GM12878 (cell line): ENCODE results near the gene PNMA8C. TPM values are rescaled to one million over a fixed set of nuclear protein-coding genes. Genes with fewer than 3 reads are reported as not detected.

Source experiments
- ATAC-seq: fragments of 200-7000 bp; cut with Tn5 transposase; 3 replicates; pipeline ENCODE4 v1.9.1; 2020; ENCODE audit warnings: mild to moderate bottlenecking, moderate library complexity
- BruUV-seq: library from RNA; stranded (reverse); fragments of 400-500 nt; replicated peaks from 2 replicates; lab custom pipeline; 2021; lab: Mats Ljungman, UMichigan
- CTCF ChIA-PET: fragments of 300-600 bp; sonication (Branson Sonifier 250); formaldehyde crosslinking; extraction: SDS; loops from one replicate; lab custom pipeline; 2021; ENCODE audit warnings: inconsistent platforms; lab: Yijun Ruan, JAX
- POLR2A ChIA-PET: fragments of 350-600 bp; formaldehyde crosslinking; extraction: SDS; loops from one replicate; lab custom pipeline; 2021; ENCODE audit warnings: inconsistent platforms; lab: Charles Lee
- RAD21 ChIA-PET: fragments of 300-600 bp; sonication (Branson Sonifier 250); formaldehyde crosslinking; loops from one replicate; lab custom pipeline; 2023; ENCODE audit warnings: antibody characterized with exemption; ENCODE audit not compliant: unreplicated experiment; lab: Charles Lee
- SMC1A ChIA-PET: fragments of 300-600 bp; sonication (Branson Sonifier 250); formaldehyde crosslinking; loops from one replicate; lab custom pipeline; 2023; ENCODE audit not compliant: unreplicated experiment, uncharacterized antibody; lab: Charles Lee
- DNase-seq: peaks from one replicate; pipeline ENCODE4 v3.0.0-alpha.2; 2011; ENCODE audit warnings: low read depth, low spot score
- FAIRE-seq: peaks from 3 replicates; lab custom pipeline; 2011; peaks lifted over from hg19 to GRCh38; lab: Jason Lieb, UNC
- H2AFZ ChIP-seq: 2 replicates; pipeline ENCODE4 v1.6.0; 2011; ENCODE audit warnings: low read depth, low read length, control low read depth; ENCODE audit not compliant: control insufficient read depth
- H3K27ac ChIP-seq: 2 replicates; pipeline ENCODE4 v1.5.1; 2011; ENCODE audit warnings: control low read depth; ENCODE audit not compliant: control insufficient read depth, insufficient read depth
- H3K27me3 ChIP-seq, 2 experiments: replicated peaks in 1 of 2; 2 replicates each; pipeline versions ENCODE4 v1.6.0 to v1.6.1; 2011; ENCODE audit warnings: low read length in 1 of 2; ENCODE audit not compliant: control insufficient read depth in 2 of 2, insufficient read depth in 2 of 2
- H3K36me3 ChIP-seq, 2 experiments: 2 replicates each; pipeline ENCODE4 v1.5.1; 2011; ENCODE audit warnings: low read length in 1 of 2; ENCODE audit not compliant: control insufficient read depth in 2 of 2, insufficient read depth in 2 of 2
- H3K4me1 ChIP-seq: 2 replicates; pipeline ENCODE4 v1.6.1; 2011; ENCODE audit warnings: mild to moderate bottlenecking, low read length, moderate library complexity, mixed read lengths; ENCODE audit not compliant: control insufficient read depth, insufficient read depth
- H3K4me2 ChIP-seq: 2 replicates; pipeline ENCODE4 v1.6.0; 2011; ENCODE audit warnings: control low read depth; ENCODE audit not compliant: control insufficient read depth, insufficient read depth
- H3K4me3 ChIP-seq: fragments of 200-600 bp; sonication (generic); 2 replicates; pipeline ENCODE4 v1.5.1; 2016
- H3K79me2 ChIP-seq: 2 replicates; pipeline ENCODE4 v1.6.0; 2011; ENCODE audit warnings: low read length; ENCODE audit not compliant: control insufficient read depth, insufficient read depth
- H3K9ac ChIP-seq: 2 replicates; pipeline ENCODE4 v1.8.0; 2011; ENCODE audit warnings: low read length, control low read depth, mixed read lengths; ENCODE audit not compliant: control insufficient read depth, insufficient read depth
- H3K9me3 ChIP-seq: replicated peaks from 3 replicates; pipeline ENCODE4 v1.5.1; 2011; ENCODE audit warnings: mild to moderate bottlenecking, low read length; ENCODE audit not compliant: control insufficient read depth, insufficient read depth
- H4K20me1 ChIP-seq: 2 replicates; pipeline ENCODE4 v1.6.0; 2011; ENCODE audit not compliant: control insufficient read depth, insufficient read depth
- BACH1 ChIP-seq: fragments of 450-650 bp; IDR thresholded peaks from 2 replicates; pipeline ENCODE4 v1.6.1; 2017; ENCODE audit warnings: mild to moderate bottlenecking, borderline replicate concordance
- BHLHE40 ChIP-seq, 2 experiments: fragments of 450-650 bp in 1 of 2; IDR thresholded peaks; 2 replicates each; pipeline ENCODE4 v1.6.1; 2011 to 2017; ENCODE audit warnings: low read depth in 2 of 2, borderline replicate concordance in 1 of 2, improper control_type of control experiment in 1 of 2, low read length in 1 of 2, mild to moderate bottlenecking in 1 of 2
- BRCA1 ChIP-seq: IDR thresholded peaks from 2 replicates; pipeline ENCODE4 v1.6.1; 2011; ENCODE audit warnings: low read depth, low read length, improper control_type of control experiment
- CHD4 ChIP-seq: fragments of 200-600 bp; sonication (generic); IDR thresholded peaks from 2 replicates; pipeline ENCODE4 v1.6.1; 2016; ENCODE audit warnings: mild to moderate bottlenecking
- EGR1 ChIP-seq, 2 experiments: IDR thresholded peaks; 1 replicate in 1 of 2; 2 replicates in 1 of 2; pipeline ENCODE4 v1.6.1; 2011 to 2012; ENCODE audit warnings: low read depth in 2 of 2, low read length in 2 of 2, borderline replicate concordance in 1 of 2, mild to moderate bottlenecking in 1 of 2, moderate library complexity in 1 of 2
- EZH2 ChIP-seq: IDR thresholded peaks from 2 replicates; pipeline ENCODE4 v1.6.1; 2012; ENCODE audit warnings: low read depth, mild to moderate bottlenecking, control low read depth, inconsistent platforms, low read length, borderline replicate concordance; ENCODE audit not compliant: control insufficient read depth
- FOXM1 ChIP-seq: IDR thresholded peaks from 2 replicates; pipeline ENCODE4 v1.6.1; 2012; ENCODE audit warnings: low read depth, mild to moderate bottlenecking, inconsistent platforms, low read length, moderate library complexity
- HCFC1 ChIP-seq: fragments of 150-350 bp; IDR thresholded peaks from 2 replicates; pipeline ENCODE4 v1.6.1; 2014; ENCODE audit warnings: low read length
- HDGF ChIP-seq: fragments of 450-650 bp; IDR thresholded peaks from 2 replicates; pipeline ENCODE4 v1.6.1; 2016; ENCODE audit warnings: antibody characterized with exemption
- IRF3 ChIP-seq: fragments of 450-650 bp; IDR thresholded peaks from 2 replicates; pipeline ENCODE4 v1.6.1; 2014; ENCODE audit warnings: mild to moderate bottlenecking
- MEF2B ChIP-seq: fragments of 450-650 bp; IDR thresholded peaks from 2 replicates; pipeline ENCODE4 v1.6.1; 2018; ENCODE audit warnings: mild to moderate bottlenecking, moderate library complexity; ENCODE audit not compliant: partially characterized antibody, poor library complexity, severe bottlenecking
- MTA2 ChIP-seq: fragments of 450-650 bp; IDR thresholded peaks from 2 replicates; pipeline ENCODE4 v1.6.1; 2016; ENCODE audit warnings: low read depth, mild to moderate bottlenecking, moderate library complexity
- MTA3 ChIP-seq: IDR thresholded peaks from 2 replicates; pipeline ENCODE4 v1.6.1; 2012; ENCODE audit warnings: low read length, inconsistent platforms, borderline replicate concordance
- NBN ChIP-seq: fragments of 450-650 bp; IDR thresholded peaks from 2 replicates; pipeline ENCODE4 v1.6.1; 2016
- NFIC ChIP-seq: IDR thresholded peaks from 2 replicates; pipeline ENCODE4 v1.6.1; 2012; ENCODE audit warnings: low read depth, mild to moderate bottlenecking, inconsistent platforms, low read length, moderate library complexity
- NFYB ChIP-seq: IDR thresholded peaks from 2 replicates; pipeline ENCODE4 v1.6.1; 2011; ENCODE audit warnings: low read depth, mild to moderate bottlenecking, low read length, improper control_type of control experiment, moderate library complexity; ENCODE audit not compliant: insufficient read depth
- SIX5 ChIP-seq: IDR thresholded peaks from 2 replicates; pipeline ENCODE4 v1.6.1; 2011; ENCODE audit warnings: mild to moderate bottlenecking, low read depth, low read length, moderate library complexity; ENCODE audit not compliant: severe bottlenecking
- SREBF1 ChIP-seq: IDR thresholded peaks from 2 replicates; pipeline ENCODE4 v1.6.1; 2012; ENCODE audit warnings: mild to moderate bottlenecking, low read length
- ZZZ3 ChIP-seq: IDR thresholded peaks from 2 replicates; pipeline ENCODE4 v1.6.1; 2011; ENCODE audit warnings: low read depth; ENCODE audit not compliant: control insufficient read depth, insufficient read length
- WGBS: methylation state at CpG from one replicate; pipeline ENCODE4 v1.1.6; 2016; ENCODE audit warnings: low lambda C conversion rate; ENCODE audit not compliant: insufficient replicate concordance, insufficient coverage; ENCODE audit errors: missing lambda C conversion rate; 5-methylcytosine and 5-hydroxymethylcytosine counted together
- in situ Hi-C: fragments of 300-500 bp; cut with MboI; formaldehyde crosslinking; loops from 9 replicates; pipeline ENCODE4 v1.14.3; 2018; ENCODE audit warnings: mixed read lengths
- intact Hi-C: fragments of 100-400 bp; cut with micrococcal nuclease; formaldehyde crosslinking; loops from one replicate; pipeline ENCODE4 v1.14.2; 2022; ENCODE audit not compliant: unreplicated experiment
- polyA plus RNA-seq, 11 experiments: library from polyadenylated mRNA; depleted of rRNA in 4 of 11; unstranded in 6 of 11; stranded (reverse) in 5 of 11; fragments of >200 nt; fragmentation: Nextera tagmentation in 4 of 11; fragmentation: Illumina TruSeq in 1 of 11; extraction: Ambion mirVana in 4 of 11; extraction: Trizol in 1 of 11; gene quantifications; 1 replicate in 1 of 11; 2 replicates in 10 of 11; pipeline versions ENCODE4 v1.2.1 to v1.2.3, GENCODE V29; 2011 to 2016; ENCODE audit warnings: inconsistent platforms in 2 of 11, missing spikeins in 2 of 11, low read depth in 1 of 11
- total RNA-seq, 4 experiments: library from RNA; depleted of rRNA in 3 of 4; stranded (reverse); fragments of >200 nt in 3 of 4; fragmentation: Illumina TruSeq in 1 of 4; extraction: Trizol in 1 of 4; gene quantifications; 2 replicates each; pipeline versions ENCODE4 v1.2.1 to v1.2.3, GENCODE V29; 2013 to 2021
- TF ChIP-seq, protein P1 (sequence below): fragments of 450-650 bp; formaldehyde crosslinking; IDR thresholded peaks from 2 replicates; pipeline ENCODE4 v1.5.0; 2022; ENCODE audit warnings: mild to moderate bottlenecking, missing genetic modification characterization

PNMA8C gene
- total and polyA plus RNA-seq, 10 of the 15 experiments (the other 5 are each of a cell fraction or from before 2014, with no cell fraction given), result not detected

DNA sequence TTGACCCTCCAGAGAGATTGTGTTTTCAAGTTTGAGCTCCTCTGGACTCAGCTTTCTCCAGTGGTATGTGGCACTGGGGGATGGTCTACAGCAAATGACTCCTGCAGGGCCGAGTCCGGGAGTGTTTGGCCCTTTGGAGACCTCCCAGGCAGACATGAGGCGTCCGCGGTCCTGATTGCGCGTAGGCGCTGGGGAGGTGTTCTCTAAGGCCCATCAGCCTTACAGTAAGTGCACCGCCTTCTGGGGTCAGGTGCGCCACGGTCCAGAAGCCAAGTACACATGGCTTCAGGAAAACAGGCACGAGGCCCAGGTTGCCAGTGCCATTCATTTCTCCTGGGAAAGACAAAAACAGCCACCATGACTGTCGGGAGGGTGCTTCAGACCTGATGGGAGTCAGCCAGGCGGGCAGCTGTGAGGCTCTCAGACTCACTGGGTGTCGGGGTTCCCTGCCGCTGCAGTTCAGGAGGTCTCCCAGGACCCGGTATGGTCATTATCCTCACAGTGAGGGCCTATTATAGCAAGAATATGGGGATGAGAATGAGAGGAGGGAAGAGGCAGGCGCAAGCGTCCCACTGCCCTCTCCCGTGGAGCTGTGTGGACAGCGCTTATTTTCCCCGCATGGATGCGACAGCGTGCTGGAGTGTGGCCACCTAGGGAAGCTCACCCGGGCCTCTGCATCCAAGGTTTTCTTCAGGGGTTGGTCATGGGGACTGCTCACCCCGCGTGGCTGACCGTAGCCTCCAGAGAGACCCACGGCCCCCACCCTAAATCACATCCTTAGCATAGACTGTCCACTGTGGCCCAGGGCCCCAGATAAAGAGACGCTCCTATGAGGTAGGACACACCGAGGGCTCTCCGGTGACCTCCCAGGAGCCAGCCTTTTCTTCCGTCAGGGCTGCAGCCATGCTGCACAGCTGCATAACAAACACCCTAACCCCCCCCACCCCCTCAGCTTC, 37.2 kb downstream of the PNMA8C start:
- DNase-seq (no peak), ATAC-seq (no peak), FAIRE-seq (no peak)
- BruUV-seq, result no TSS peak
- no peaks in the 10 kb centered on the region for H3K27me3 ChIP-seq
- WGBS, result 98% methylated on average over 31 of the region's 33 CpGs
- no peak overlapping the region for H2AFZ ChIP-seq
- ChIA-PET SMC1A (interaction anchor here (1.6 kb wide), 1 partner anchor 9 kb away, joined by 3 read pairs; no protein-coding TSS in a partner anchor), RAD21 (no interaction called here), POLR2A (no interaction called here), CTCF (no interaction called here)
- in situ Hi-C loops (no loop called here), intact Hi-C loops (loop anchor here (10.0 kb wide), 1 partner anchor 107 kb away; no protein-coding TSS in a partner anchor)
- H3K9ac ChIP-seq, result no peak overlapping the region
- no peaks in the 10 kb centered on the region for H4K20me1 ChIP-seq
- H3K36me3 ChIP-seq, result peaks cover 29 to 36% of the 10 kb centered on the region in 2 experiments
- H3K27ac ChIP-seq, result no peak overlapping the region
- TF ChIP-seq HCFC1, result no peak
- no peak for TF ChIP-seq NFIC
- TF ChIP-seq SREBF1, result no peak
- no peak for TF ChIP-seq ZZZ3
- no peak for TF ChIP-seq BHLHE40 (IDR thresholded peaks at IDR 0.05; ENCODE audit: borderline replicate concordance in 1 of 2, low read depth in 2 of 2, low read length in 1 of 2)
- TF ChIP-seq CHD4, result no peak
- TF ChIP-seq NBN, result no peak
- no peak for TF ChIP-seq EGR1 (IDR thresholded peaks at IDR 0.05; ENCODE audit: borderline replicate concordance in 1 of 2, low read depth in 2 of 2, low read length in 2 of 2)
- no peak for TF ChIP-seq MEF2B
- TF ChIP-seq MTA2, result no peak
- TF ChIP-seq, protein P1, sequence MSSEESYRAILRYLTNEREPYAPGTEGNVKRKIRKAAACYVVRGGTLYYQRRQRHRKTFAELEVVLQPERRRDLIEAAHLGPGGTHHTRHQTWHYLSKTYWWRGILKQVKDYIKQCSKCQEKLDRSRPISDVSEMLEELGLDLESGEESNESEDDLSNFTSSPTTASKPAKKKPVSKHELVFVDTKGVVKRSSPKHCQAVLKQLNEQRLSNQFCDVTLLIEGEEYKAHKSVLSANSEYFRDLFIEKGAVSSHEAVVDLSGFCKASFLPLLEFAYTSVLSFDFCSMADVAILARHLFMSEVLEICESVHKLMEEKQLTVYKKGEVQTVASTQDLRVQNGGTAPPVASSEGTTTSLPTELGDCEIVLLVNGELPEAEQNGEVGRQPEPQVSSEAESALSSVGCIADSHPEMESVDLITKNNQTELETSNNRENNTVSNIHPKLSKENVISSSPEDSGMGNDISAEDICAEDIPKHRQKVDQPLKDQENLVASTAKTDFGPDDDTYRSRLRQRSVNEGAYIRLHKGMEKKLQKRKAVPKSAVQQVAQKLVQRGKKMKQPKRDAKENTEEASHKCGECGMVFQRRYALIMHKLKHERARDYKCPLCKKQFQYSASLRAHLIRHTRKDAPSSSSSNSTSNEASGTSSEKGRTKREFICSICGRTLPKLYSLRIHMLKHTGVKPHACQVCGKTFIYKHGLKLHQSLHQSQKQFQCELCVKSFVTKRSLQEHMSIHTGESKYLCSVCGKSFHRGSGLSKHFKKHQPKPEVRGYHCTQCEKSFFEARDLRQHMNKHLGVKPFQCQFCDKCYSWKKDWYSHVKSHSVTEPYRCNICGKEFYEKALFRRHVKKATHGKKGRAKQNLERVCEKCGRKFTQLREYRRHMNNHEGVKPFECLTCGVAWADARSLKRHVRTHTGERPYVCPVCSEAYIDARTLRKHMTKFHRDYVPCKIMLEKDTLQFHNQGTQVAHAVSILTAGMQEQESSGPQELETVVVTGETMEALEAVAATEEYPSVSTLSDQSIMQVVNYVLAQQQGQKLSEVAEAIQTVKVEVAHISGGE (CRISPR knock-in tag), result no peak
- TF ChIP-seq NFYB, result no peak
- no peak for TF ChIP-seq BRCA1
- no peak for TF ChIP-seq HDGF
- TF ChIP-seq BACH1, result no peak
- TF ChIP-seq MTA3, result no peak
- no peak for TF ChIP-seq FOXM1
- no peak for TF ChIP-seq SIX5
- TF ChIP-seq IRF3, result no peak
- TF ChIP-seq EZH2, result no peak
- no peak overlapping the region for H3K4me3 ChIP-seq
- no peaks in the 10 kb centered on the region for H3K4me1 ChIP-seq
- H3K9me3 ChIP-seq, result no peaks in the 10 kb centered on the region
- H3K79me2 ChIP-seq, result no peaks in the 10 kb centered on the region
- no peak overlapping the region for H3K4me2 ChIP-seq
